GM12891 (cell line): ENCODE data around the gene TMEM114.

Source experiments
- PAX5 ChIP-seq: IDR thresholded peaks from 2 replicates; pipeline ENCODE4 v1.6.1; 2011; ENCODE audit warnings: low read length, moderate library complexity, mild to moderate bottlenecking; ENCODE audit not compliant: insufficient read depth, severe bottlenecking
- POLR2A ChIP-seq: IDR thresholded peaks from 2 replicates; pipeline ENCODE4 v1.6.1; 2011; ENCODE audit warnings: low read depth, low read length, control low read depth
- POLR2AphosphoS5 ChIP-seq: IDR thresholded peaks from 2 replicates; pipeline ENCODE4 v1.6.1; 2011; ENCODE audit warnings: low read depth, low read length, control low read depth
- POU2F2 ChIP-seq: IDR thresholded peaks from 2 replicates; pipeline ENCODE4 v1.6.1; 2011; ENCODE audit warnings: low read depth, mild to moderate bottlenecking, control low read depth, low read length, moderate library complexity
- SPI1 ChIP-seq: IDR thresholded peaks from 2 replicates; pipeline ENCODE4 v1.6.1; 2011; ENCODE audit warnings: low read depth, low read length, control low read depth
- TAF1 ChIP-seq: IDR thresholded peaks from 2 replicates; pipeline ENCODE4 v1.6.1; 2011; ENCODE audit warnings: low read depth, low read length, control low read depth

DNA sequence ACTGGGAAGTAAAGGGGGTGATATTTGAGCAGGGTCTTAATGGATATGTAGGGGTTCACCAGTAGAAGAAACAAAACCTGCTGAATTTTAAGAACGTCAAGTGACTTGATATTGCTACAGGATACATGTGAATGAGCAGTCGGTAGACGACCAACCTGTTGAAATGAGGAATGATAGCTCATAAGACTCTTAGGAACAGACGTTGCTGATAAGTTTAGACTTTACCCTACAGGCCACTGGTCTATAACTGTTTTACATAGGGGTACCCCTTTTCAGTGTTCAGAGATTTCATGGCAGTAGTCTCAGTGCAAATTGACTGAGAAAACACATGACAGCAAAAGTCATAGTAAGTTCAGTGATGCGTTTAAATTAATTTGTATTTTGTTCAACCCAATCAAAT is 45.9 kb downstream of the TMEM114 start:
- TF ChIP-seq POLR2A = no peak
- no peak for TF ChIP-seq TAF1
- TF ChIP-seq POLR2AphosphoS5 = no peak
- no peak for TF ChIP-seq PAX5
- TF ChIP-seq SPI1 = no peak
- no peak for TF ChIP-seq POU2F2
